Activated CD4-positive, alpha-beta T cell treated with anti-CD3 and anti-CD28 coated beads, Interleukin-2, amount 50 U/mL, for 4 hours (primary cell): ENCODE data around the gene PGBD1.

Experiments used
- DNase-seq, 2 experiments: peaks; one replicate each; pipeline ENCODE4 v3.0.0-alpha.2; 2020

PGBD1 gene

GRCh38 chr6:28336284-28337120 lies 55.1 kb downstream of the PGBD1 start:
- DNase-seq = no peak

- DNase-seq = no peak
Measured at GRCh38 chr6:28337121-28337520, 55.7 kb downstream of the PGBD1 start.

- DNase-seq = no peak
Measured at GRCh38 chr6:28340310-28341095, 59.1 kb downstream of the PGBD1 start.

GRCh38 chr6:28343898-28344677 lies 62.7 kb downstream of the PGBD1 start:
- DNase-seq = no peak

DNA sequence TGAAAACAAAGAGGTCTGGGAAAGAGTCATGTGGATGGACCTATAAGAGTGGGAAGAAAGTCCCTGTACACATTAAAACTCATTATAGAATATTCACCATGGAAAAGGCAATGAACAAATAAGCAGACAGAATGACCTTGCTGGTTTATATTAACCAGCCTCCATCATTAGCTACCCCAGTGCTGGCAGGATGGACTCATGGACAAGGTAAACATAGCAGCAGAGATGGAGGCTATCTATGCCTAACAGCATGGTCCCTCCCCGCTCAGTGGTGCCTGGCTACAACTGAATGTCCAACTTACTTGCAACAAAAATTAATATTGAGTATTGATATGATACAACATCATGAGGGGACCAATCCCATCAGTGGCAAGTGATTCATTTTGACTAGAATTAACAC lies 63.8 kb downstream of the PGBD1 start:
- no peak for DNase-seq

- no peak for DNase-seq
Measured at GRCh38 chr6:28347119-28347518, 65.7 kb downstream of the PGBD1 start.

DNA sequence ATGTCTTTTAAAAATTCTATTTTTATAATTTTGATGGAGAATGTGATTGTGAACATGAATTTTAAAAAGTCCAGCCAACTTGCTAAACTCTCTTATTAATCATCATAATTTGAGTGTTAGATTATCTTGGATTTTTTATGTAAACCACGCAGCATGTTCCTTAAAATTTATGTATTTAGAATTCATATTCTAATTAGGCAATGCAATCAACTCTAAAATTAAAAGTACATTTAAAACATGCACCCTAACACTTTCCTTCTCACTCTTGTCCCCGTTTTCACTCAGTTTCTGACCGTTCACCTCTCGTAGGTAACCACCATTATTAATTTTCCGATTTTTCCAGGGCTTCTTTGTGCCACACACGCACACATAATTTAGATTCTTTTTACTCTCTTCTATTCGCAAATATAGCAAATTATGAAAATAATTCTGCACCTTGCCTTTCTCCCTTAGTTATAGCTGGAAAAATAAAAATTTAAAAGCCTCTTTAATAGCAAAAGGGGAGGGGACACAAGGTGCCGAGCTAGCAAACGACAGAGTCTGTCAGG lies 68.0 kb downstream of the PGBD1 start:
- no peak for DNase-seq

DNA sequence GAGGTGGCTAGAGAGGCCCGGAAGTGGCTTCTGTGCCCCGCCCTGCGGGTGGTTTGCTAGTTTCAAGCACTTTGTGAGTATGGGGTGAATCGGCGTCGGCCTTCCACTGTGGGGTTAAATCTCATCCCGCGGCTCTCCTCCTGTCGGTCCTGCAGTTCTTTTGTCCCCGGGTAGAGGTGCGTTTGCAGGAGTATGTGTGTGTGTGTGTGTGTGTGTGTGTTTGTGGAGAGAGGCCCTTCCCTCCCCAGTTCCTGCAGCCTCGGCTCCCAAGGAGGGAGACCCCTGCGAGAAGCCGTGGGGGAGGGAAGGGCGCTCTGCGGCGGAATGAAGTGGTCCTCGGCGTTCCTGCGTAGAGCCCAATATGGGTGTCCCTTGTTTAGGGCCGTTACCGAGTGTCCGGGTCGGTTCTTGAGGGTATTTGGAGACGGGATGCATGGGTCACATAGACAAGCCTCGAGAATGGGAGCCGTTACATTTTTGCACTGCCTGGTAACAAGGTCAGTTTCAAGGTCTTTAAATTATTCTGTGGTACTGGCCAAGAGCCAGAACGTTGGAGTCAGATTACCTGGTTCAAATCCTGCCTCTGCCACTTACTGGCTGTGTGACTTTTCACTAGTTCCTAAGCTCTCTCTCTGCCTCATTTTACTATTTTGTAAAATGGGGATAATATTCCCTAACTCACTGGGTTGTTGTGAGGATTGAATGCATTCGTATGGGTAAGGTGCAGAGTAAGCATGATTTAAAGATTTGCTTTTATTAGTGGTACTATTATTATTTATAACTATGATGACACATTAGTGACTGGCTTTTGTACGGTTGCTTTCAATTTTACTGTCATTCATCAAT lies 68.7 kb downstream of the PGBD1 start, which contains the start of gene ZKSCAN3:
ZKSCAN3 (plus strand) TSS at position 56 of the 846 bp plus-strand sequence. CDS start 9,640 bp downstream, outside the sequence.
- DNase-seq = peak; percentile 76

- DNase-seq = no peak
Measured at GRCh38 chr6:28351087-28351486, 69.7 kb downstream of the PGBD1 start.

DNA sequence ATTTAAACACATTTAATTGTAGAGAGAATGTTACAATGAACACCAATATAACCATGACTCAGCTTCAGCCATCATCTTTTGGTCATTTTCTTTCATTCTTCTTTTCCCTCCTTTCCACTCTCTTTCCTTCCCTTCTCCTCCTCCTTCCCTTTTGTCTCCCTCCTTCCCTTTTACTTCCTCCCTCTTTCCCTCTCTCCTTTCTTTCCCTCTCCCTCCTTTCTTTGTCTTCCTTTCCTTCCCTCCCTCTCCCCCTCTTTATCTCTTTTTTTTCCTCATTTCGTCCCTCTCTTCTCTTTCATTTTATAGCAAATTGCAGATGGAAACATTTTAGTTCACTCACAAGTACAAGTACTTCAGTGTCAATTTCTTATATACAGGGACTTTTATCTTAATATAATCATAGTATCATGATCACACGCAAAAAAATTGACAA lies 70.1 kb downstream of the PGBD1 start:
- DNase-seq = no peak
